ENCODE data around the gene CHDH.

DNA sequence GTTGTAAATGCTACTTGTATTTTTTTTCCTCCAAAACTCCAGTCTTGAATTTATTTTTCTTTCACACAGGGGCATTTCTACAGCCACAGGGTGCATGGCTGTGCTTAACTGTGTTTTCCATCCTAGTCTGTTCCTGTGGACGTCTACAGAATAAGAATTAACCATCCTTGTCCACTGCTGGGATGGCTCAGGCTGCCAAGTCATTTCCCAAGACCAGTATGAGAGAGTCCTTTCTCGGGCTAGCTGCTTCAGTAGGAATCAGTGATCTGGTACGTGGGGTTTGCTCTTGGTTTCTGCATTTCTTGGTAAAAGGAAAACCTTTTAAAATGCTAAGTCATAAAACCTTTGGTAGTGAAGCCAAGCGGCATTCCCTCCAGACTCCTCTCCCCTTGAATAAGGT lies 29.8 kb downstream of the CHDH start:
- TF ChIP-seq CTCF (IDR thresholded peaks at IDR 0.05) (no peak), POLR2A (IDR thresholded peaks at IDR 0.05) (no peak)

Measured in body of pancreas (tissue), 4 donors.